Measurements from ENCODE around the gene TGFB2.

TGFB2 gene

DNA sequence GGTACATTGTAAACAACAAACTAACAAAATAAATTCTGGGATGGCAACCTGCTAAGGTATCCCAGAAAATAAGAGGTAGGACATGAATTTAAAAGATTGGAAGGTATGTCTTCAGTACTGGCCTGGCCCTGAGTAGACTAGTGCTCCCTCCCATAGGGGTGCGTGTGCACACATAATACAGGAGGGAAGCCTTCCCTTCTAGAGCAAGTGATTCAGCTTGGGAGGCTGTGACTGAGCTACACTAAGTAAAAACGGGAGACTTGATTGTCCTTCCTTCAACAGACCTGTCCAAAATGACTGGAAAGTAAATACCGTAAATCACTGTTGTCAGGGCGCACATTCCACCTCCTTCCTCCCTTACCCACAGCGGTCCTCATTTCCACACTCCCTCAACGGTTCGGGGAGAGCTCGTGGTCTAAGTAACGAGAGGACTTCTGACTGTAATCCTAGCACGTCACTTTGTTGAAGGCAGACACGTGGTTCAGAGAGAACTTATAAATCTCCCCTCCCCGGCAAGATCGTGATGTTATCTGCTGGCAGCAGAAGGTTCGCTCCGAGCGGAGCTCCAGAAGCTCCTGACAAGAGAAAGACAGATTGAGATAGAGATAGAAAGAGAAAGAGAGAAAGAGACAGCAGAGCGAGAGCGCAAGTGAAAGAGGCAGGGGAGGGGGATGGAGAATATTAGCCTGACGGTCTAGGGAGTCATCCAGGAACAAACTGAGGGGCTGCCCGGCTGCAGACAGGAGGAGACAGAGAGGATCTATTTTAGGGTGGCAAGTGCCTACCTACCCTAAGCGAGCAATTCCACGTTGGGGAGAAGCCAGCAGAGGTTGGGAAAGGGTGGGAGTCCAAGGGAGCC, at the start of gene TGFB2:
TGFB2 (plus strand) TSS at position 523 of the 859 bp plus-strand sequence. CDS start 1,366 bp downstream, outside the sequence.
- Histone ChIP-seq H3K9ac (ENCODE audit: low read length) (peak within 1 kb of the TSS; percentile 76), H3K27me3 (ENCODE audit: control insufficient read depth, insufficient read depth, low read length) (peaks cover 35% of the 10 kb centered on the region), H3K9me3 (ENCODE audit: control insufficient read depth, low read length) (no peaks in the 10 kb centered on the region), H3K36me3 (ENCODE audit: control insufficient read depth, insufficient read depth, low read length) (no peaks in the 10 kb centered on the region), H3K4me1 (ENCODE audit: control insufficient read depth, insufficient read depth, low read length) (peaks cover 18% of the 10 kb centered on the region), H3K4me3 (ENCODE audit: low read length) (peak within 1 kb of the TSS; percentile 32)

DNA sequence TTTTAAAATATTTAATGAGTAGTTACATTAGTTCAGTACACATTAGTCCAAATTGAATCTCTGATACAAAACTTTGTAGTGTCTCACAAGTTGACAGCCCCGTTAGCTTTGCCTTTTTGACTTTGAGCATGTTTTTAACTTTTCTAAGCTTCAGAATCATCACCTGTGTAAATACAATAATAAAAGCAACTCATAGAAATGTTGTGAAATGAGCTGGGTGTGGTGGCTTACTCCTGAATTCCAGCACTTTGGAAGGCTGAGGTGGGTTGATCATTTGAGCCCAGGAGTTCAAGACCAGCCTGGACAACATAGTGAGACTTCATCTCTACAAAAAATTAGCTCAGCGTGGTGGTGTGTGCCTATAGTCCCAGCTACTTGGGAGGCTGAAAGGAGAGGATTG, 49.0 kb upstream of the TGFB2 start:
- no peaks in the 10 kb centered on the region for H3K4me1 ChIP-seq (ENCODE audit: control insufficient read depth, insufficient read depth, low read length)
- H3K9ac ChIP-seq (ENCODE audit: low read length): no peak overlapping the region
- H3K9me3 ChIP-seq (ENCODE audit: control insufficient read depth, low read length): no peaks in the 10 kb centered on the region
- H3K27me3 ChIP-seq (ENCODE audit: control insufficient read depth, insufficient read depth, low read length): no peaks in the 10 kb centered on the region
- H3K4me3 ChIP-seq (ENCODE audit: low read length): no peak overlapping the region
- H3K36me3 ChIP-seq (ENCODE audit: control insufficient read depth, insufficient read depth, low read length): no peaks in the 10 kb centered on the region

DNA sequence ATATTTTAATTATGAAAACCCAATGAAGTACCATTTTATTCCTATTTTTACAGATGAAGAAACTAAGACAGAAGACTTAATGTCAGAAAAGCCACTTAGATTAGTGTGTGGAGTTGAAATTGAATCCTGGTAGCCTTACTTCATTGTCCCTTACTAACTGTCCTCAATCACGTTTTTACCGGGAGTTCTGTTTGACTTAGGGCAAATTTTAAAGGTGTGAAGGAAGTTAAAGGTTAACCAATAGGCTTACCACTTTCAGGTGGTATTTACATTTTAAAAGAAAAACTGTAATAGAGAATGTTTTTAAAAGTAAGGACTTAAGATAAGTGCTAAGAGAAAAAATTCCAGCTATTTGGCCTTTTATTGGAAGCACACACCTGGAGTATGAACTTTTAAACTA, 47.7 kb upstream of the TGFB2 start:
- Histone ChIP-seq H3K36me3 (ENCODE audit: control insufficient read depth, insufficient read depth, low read length) (no peaks in the 10 kb centered on the region), H3K4me1 (ENCODE audit: control insufficient read depth, insufficient read depth, low read length) (no peaks in the 10 kb centered on the region), H3K9ac (ENCODE audit: low read length) (no peak overlapping the region), H3K4me3 (ENCODE audit: low read length) (no peak overlapping the region), H3K27me3 (ENCODE audit: control insufficient read depth, insufficient read depth, low read length) (no peaks in the 10 kb centered on the region), H3K9me3 (ENCODE audit: control insufficient read depth, low read length) (no peaks in the 10 kb centered on the region)

DNA sequence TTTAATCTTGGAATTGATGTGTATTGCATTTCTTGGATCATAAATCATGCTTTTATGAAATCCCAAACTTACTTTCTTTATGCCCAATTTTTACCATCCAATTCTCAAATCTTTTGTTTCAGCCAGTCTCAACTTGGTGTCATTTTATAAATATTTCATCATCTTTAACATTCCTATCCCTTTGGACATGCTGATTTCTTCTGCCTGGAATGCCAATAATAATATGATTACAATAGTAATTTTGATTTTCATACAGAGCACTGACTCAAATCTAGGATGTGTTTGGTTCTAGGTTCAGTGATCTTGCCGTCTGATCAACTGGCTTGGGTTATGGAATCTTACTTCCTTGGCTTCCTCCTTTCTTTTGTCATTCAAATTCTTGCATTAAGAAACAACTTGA, 47.3 kb upstream of the TGFB2 start:
- Histone ChIP-seq H3K4me3 (ENCODE audit: low read length) (no peak overlapping the region), H3K4me1 (ENCODE audit: control insufficient read depth, insufficient read depth, low read length) (no peaks in the 10 kb centered on the region), H3K9me3 (ENCODE audit: control insufficient read depth, low read length) (no peaks in the 10 kb centered on the region), H3K36me3 (ENCODE audit: control insufficient read depth, insufficient read depth, low read length) (no peaks in the 10 kb centered on the region), H3K9ac (ENCODE audit: low read length) (no peak overlapping the region), H3K27me3 (ENCODE audit: control insufficient read depth, insufficient read depth, low read length) (no peaks in the 10 kb centered on the region)

GRCh38 chr1:218298398-218298797, 46.7 kb upstream of the TGFB2 start:
- no peaks in the 10 kb centered on the region for H3K9me3 ChIP-seq (ENCODE audit: control insufficient read depth, low read length)
- no peaks in the 10 kb centered on the region for H3K36me3 ChIP-seq (ENCODE audit: control insufficient read depth, insufficient read depth, low read length)
- H3K9ac ChIP-seq (ENCODE audit: low read length): no peak overlapping the region
- no peaks in the 10 kb centered on the region for H3K27me3 ChIP-seq (ENCODE audit: control insufficient read depth, insufficient read depth, low read length)
- H3K4me3 ChIP-seq (ENCODE audit: low read length): no peak overlapping the region
- H3K4me1 ChIP-seq (ENCODE audit: control insufficient read depth, insufficient read depth, low read length): no peaks in the 10 kb centered on the region

DNA sequence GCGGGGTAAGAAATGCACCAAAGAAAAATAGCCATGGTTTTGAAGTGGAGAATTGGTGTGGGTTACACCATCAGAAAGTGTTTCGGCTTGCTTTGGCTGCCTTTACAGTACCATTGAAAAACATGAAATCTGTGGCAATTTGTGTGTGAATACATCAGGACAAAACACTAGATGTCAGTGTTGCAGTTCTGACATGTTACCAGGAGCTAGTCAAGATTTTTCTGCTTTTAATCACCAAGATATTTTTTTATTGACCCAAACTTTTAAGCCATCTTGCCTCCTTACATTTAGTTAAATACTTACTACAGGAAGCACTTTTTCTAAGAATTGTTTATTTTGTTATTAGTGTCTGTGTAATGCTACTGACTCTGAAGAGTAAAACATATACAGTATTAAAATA, 45.7 kb upstream of the TGFB2 start:
- Histone ChIP-seq H3K9me3 (ENCODE audit: control insufficient read depth, low read length) (no peaks in the 10 kb centered on the region), H3K9ac (ENCODE audit: low read length) (no peak overlapping the region), H3K36me3 (ENCODE audit: control insufficient read depth, insufficient read depth, low read length) (no peaks in the 10 kb centered on the region), H3K4me1 (ENCODE audit: control insufficient read depth, insufficient read depth, low read length) (no peaks in the 10 kb centered on the region), H3K4me3 (ENCODE audit: low read length) (no peak overlapping the region), H3K27me3 (ENCODE audit: control insufficient read depth, insufficient read depth, low read length) (no peaks in the 10 kb centered on the region)

- H3K36me3 ChIP-seq (ENCODE audit: control insufficient read depth, insufficient read depth, low read length): no peaks in the 10 kb centered on the region
- no peaks in the 10 kb centered on the region for H3K9me3 ChIP-seq (ENCODE audit: control insufficient read depth, low read length)
These were observed 43.9 kb upstream of the TGFB2 start for GRCh38 chr1:218301217-218301616.

DNA sequence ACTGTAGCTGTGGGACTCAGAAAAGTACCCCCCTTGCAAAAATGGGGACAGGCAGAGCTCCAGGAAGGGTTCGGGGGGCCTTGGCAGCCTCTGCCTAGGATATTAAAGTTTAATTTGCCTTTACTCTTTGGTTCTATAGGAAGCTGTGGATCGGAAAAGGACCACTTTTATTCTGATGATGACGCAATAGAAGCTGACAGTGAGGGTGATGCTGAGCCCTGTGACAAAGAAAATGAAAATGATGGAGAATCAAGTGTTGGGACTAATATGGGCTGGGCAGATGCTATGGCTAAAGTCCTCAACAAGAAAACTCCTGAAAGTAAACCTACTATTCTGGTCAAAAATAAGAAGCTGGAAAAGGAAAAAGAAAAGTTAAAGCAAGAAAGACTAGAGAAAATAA, 43.0 kb upstream of the TGFB2 start:
- Histone ChIP-seq H3K9ac (ENCODE audit: low read length) (no peak overlapping the region), H3K27me3 (ENCODE audit: control insufficient read depth, insufficient read depth, low read length) (no peaks in the 10 kb centered on the region), H3K4me1 (ENCODE audit: control insufficient read depth, insufficient read depth, low read length) (no peaks in the 10 kb centered on the region)

More at GRCh38 chr1:218301217-218301616, 43.9 kb upstream of the TGFB2 start:
- Histone ChIP-seq H3K4me3 (ENCODE audit: low read length) (no peak overlapping the region), H3K4me1 (ENCODE audit: control insufficient read depth, insufficient read depth, low read length) (no peaks in the 10 kb centered on the region), H3K9ac (ENCODE audit: low read length) (no peak overlapping the region), H3K27me3 (ENCODE audit: control insufficient read depth, insufficient read depth, low read length) (no peaks in the 10 kb centered on the region)

GRCh38 chr1:218303176-218303879, 41.8 kb upstream of the TGFB2 start:
- H3K36me3 ChIP-seq (ENCODE audit: control insufficient read depth, insufficient read depth, low read length): no peaks in the 10 kb centered on the region
- H3K9ac ChIP-seq (ENCODE audit: low read length): no peak overlapping the region
- H3K4me1 ChIP-seq (ENCODE audit: control insufficient read depth, insufficient read depth, low read length): no peaks in the 10 kb centered on the region
- no peak overlapping the region for H3K4me3 ChIP-seq (ENCODE audit: low read length)
- no peaks in the 10 kb centered on the region for H3K27me3 ChIP-seq (ENCODE audit: control insufficient read depth, insufficient read depth, low read length)
- no peaks in the 10 kb centered on the region for H3K9me3 ChIP-seq (ENCODE audit: control insufficient read depth, low read length)

More for the DNA sequence above, 43.0 kb upstream of the TGFB2 start:
- Histone ChIP-seq H3K4me3 (ENCODE audit: low read length) (no peak overlapping the region), H3K36me3 (ENCODE audit: control insufficient read depth, insufficient read depth, low read length) (no peaks in the 10 kb centered on the region), H3K9me3 (ENCODE audit: control insufficient read depth, low read length) (no peaks in the 10 kb centered on the region)

DNA sequence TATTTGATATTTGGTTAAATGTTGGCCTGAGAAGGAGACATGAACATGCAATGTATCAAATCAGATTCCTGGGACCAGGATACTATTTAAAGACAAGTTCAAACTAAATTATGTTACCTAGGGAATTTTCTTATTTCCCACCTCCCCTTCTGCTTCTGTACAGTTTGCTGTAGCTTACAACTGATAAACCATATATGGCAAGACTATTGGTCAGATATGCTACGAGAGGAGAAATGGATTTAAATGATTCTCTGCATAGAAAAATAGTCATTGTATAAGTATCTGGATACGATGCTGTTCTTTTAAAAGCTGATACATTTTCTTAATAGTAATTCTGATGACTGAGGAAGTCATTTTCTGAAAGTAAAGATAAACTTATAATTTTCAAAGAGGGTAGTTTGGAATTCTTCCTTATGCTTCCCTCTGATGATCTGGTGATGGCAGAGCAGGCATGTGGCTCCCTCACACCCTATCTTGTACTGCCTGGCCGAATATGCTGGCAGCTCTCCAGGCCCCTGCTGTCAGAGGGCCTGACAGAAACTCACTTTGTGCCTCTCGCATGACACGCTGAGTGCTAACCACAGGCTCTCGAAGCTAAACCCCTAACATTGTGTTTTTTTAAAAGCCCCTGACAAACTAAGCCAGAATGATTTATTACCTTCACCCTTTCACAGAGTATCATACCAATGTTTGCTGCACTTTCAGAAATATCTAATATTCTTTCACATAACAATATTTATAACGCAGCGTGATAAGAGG, 40.7 kb upstream of the TGFB2 start:
- H3K9me3 ChIP-seq (ENCODE audit: control insufficient read depth, low read length): no peaks in the 10 kb centered on the region
- no peak overlapping the region for H3K4me3 ChIP-seq (ENCODE audit: low read length)
- H3K27me3 ChIP-seq (ENCODE audit: control insufficient read depth, insufficient read depth, low read length): no peaks in the 10 kb centered on the region
- H3K4me1 ChIP-seq (ENCODE audit: control insufficient read depth, insufficient read depth, low read length): no peaks in the 10 kb centered on the region
- no peak overlapping the region for H3K9ac ChIP-seq (ENCODE audit: low read length)
- no peaks in the 10 kb centered on the region for H3K36me3 ChIP-seq (ENCODE audit: control insufficient read depth, insufficient read depth, low read length)

- Histone ChIP-seq H3K9ac (ENCODE audit: low read length) (no peak overlapping the region), H3K27me3 (ENCODE audit: control insufficient read depth, insufficient read depth, low read length) (no peaks in the 10 kb centered on the region), H3K36me3 (ENCODE audit: control insufficient read depth, insufficient read depth, low read length) (no peaks in the 10 kb centered on the region), H3K9me3 (ENCODE audit: control insufficient read depth, low read length) (no peaks in the 10 kb centered on the region), H3K4me1 (ENCODE audit: control insufficient read depth, insufficient read depth, low read length) (no peaks in the 10 kb centered on the region), H3K4me3 (ENCODE audit: low read length) (no peak overlapping the region)
These were observed 39.6 kb upstream of the TGFB2 start for GRCh38 chr1:218305472-218306064.

Measured in mucosa of stomach (tissue), 1 donor.